HG03558 (cell line): ENCODE results near the gene CHST13.

Experiments
- ATAC-seq: cut with Tn5 transposase; IDR thresholded peaks from one replicate; pipeline ENCODE4 v1.9.1; 2021; ENCODE audit warnings: moderate number of reproducible peaks; ENCODE audit not compliant: unreplicated experiment; ENCODE audit errors: extremely low read depth

The CHST13 gene

GRCh38 chr3:126503701-126504100 is 20.3 kb upstream of the CHST13 start:
- no peak for ATAC-seq

- no peak for ATAC-seq
Measured at GRCh38 chr3:126507886-126508285, 16.1 kb upstream of the CHST13 start.

DNA sequence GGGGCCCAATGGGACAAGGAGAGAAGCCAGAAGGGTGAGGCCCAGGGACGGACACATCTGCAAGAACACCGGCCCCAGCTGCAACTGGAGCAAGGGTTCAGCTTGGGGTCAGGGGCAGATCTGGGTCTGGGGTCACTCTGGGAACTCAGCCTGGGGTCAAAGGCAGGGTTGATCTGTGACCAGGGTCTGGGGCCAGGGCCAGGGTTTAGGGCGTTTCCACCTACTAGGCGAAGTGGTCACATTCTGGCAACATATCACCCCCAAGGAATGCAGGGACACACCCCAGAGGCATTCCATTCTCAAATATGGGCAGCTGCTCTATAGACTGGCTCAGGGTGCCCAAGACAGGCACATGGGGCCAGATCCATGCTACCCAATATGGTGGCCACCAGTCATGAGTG is 15.4 kb upstream of the CHST13 start:
- ATAC-seq: no peak

DNA sequence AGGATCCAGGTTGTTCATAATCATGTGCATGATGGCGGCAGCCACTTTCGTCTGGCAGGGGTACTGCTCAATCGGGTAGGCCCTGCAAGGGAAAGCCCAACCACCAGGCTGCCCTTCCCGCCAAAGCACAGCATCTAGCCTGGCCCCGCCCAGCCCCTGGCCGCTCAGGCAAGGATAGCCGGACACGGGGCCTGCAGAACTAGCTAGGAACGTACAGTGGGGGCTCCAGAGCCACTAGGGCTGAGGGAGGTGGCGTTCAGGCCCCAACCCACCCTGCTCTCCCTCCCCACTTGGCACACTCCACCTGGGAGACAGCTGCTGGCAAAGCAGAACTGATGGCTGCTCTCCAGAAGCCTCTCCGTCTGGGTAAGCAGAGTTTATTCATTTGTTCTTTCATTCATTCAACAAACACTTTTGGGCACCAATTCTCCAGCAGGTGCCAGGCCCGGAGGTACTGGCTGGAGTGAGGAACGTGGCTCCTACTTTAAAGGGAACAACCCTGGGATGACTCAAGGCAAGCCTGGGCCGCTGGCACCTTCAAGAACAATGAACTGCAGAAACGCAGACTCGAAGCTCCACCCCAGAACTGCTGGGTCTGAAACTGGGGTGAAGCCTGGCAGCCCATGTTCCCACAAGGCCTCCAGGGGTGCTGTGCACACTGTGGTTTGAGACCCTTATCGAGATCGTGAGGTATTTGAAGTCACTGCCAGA is 14.2 kb upstream of the CHST13 start:
- ATAC-seq: no peak

- ATAC-seq: no peak
Measured at GRCh38 chr3:126510308-126510910, 13.5 kb upstream of the CHST13 start.

DNA sequence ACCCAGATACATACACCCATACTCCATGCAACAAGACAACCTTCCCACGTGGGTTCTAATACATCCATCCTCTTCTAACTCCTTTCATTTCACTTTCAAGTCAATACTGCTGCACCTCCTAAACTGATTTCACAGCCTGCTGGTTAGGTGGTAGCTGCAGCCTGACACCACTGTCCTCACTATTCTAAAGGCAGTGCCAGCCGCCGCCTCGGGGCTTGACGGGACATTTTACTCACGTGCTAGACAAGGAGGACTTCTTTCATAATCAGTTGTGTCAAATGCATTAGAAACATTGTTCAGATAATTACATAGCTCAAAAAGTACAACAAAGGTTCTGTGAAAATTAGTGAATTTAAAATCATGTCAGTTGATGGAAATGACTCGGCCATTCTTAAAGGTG is 12.7 kb upstream of the CHST13 start:
- no peak for ATAC-seq

DNA sequence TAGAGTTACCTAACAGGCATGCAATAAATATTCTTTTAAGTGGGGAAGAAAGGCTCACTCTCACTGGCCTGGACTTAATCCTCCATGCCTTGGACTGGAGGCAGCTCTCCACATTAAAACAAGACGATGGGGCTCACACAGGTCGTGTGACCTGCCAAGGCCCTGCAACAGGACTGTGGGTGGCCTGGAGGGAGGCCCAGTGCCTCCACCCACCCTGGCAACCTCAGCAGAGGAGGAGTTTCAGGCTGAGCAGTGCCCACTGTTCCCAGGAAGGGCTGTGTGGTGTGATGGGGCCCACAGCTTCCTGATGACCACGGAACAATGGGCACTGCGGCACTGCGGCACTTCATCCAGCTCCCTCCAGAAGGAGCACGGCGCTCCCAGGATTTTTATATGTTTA is 11.9 kb upstream of the CHST13 start:
- no peak for ATAC-seq

DNA sequence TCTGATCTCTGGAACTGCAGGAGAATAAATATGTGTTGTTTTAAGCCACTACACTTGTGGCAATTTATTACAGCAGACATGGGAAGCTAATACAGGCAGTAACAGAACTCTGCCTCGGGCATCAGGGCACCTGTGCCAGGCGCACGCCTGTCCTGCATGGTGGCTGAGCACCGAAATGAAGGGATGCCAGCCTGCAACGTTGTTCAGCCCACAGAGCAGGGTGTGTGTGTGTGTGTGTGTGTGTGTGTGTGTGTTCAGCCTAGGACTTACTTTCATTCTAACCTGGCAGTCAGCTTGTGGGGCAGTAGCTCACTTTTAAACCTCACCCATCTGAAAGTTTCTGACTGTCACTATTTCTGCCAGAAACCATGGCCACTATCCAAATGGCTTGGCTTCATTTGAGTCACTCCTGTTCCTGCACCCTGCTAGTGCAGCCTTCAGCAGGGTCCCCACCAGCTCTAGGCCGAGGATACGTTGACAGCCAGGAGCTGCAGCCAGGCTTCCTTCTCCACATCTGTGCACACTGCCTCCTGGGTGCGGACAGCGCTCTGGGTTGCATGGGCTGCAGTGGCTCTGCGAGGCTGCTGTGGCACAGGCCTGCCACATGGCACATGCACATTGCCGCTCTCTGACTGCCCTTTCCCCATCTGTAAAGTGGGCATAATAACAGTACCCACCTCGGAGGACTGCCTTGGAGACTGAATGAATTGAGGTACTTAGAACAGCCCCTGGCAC is 10.9 kb upstream of the CHST13 start:
- ATAC-seq: no peak

- ATAC-seq: no peak
Measured at GRCh38 chr3:126514161-126514560, 9.8 kb upstream of the CHST13 start.

GRCh38 chr3:126515066-126515706 is 8.8 kb upstream of the CHST13 start:
- ATAC-seq: no peak

DNA sequence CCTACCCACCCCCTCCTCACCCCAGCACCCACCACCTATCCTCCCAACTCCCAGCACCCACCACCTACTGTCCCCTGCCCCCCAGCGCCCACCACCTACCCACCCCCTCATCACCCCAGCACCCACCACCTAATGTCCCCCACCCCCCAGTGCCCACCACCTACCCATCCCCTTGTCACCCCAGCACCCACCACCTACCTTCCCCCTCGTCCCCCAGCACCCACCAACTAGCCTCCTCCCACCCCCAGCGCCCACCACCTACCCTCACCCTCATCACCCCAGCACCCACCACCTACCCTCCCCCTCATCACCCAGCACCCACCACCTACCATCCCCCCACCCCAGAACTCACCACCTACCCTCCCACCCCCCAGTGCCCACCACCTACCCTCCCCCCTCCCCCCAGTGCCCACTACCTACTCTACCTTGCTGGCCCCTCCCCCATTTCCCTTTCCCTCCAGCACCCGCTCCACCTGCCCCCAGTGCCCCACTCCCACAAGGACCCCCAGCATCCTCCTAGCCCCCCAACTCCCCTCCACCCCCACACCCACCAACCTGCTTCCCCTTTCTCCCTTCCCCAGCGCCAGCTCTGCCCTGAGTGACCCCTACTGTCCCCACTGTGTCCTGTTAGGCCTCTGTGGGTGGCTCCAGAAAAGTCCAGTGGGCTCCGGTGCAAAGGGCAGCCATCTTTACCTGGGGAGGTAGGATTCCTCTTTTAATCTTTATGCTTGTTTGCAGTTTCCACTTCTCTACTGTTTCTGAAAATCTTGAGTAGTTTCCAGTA is 7.6 kb upstream of the CHST13 start:
- no peak for ATAC-seq

GRCh38 chr3:126516936-126517290 is 7.0 kb upstream of the CHST13 start:
- ATAC-seq: no peak

DNA sequence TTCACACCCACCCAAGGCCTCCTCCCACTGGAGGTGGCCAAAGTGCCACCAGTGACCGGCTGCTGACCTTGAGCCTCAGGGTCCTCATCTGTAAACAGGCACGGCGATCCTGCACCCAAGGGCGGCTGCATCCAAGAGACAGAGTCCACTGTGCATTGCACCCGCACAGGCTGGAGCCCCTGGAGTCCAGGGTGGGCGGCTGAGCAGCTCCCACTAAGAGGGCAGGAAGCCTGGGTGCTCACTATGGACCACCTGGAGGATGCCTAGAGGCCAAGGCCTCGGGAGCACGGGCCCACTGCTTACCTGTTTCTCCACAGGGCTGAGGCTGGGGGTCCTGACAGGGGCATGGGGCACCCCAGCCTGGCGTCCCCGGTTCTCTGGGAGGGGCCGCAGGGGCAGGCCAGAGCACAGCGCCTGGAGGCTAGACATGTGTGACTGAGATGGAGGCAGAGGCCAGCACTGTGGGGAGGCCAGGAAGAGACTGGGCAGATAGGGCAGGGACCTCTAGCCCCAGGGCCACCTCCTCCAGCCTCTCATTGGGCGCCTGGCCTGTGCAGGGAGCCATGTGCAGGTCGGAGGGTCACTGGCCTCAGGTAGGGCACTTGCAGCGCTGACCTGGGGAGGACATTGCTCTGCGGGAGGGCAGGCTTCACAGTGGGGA is 6.5 kb upstream of the CHST13 start, which contains the start of gene UROC1:
TSS of gene UROC1 (minus strand) at position 483 of the 661 bp plus-strand sequence. CDS start at position 429, 54 bp downstream.
- ATAC-seq: no peak

DNA sequence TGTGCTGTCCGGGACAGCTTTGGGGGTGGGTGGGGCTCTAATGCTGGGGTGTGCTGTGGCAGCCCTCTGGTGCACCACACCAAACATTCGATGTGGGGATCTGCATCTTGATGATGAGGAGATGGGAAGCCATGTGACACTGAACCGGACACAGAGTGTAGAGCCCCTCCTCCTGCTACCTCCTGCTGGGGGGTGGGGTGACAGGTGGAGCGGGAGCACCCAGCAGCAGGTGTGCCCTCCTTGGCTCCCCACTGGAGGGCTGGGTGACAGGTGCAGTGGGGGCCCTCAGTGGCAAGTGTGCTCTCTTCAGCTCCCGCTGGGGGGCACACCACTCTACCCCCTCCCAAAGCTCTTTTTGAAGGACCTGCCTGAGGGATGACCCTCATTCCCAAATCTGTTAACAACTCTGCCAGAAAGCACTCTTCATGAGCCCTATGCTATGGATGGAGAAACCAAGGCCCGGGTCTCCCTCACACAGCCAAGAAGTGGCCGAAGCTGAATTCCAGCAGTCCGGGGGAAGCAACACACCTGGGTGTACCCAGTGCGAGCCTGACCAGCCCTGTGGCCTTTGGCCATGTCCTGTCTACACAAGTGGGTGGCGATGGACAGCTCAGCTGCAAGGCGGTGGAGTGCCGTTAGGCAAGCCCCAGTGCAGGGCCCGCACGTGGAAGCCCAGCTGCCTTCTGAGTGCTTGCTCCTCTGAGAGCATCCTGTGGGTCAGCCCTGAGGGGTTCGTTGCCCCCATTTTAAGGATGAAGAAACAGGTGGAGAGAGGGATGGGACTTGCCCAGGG is 5.8 kb upstream of the CHST13 start:
- ATAC-seq: no peak

- no peak for ATAC-seq
Measured at GRCh38 chr3:126518779-126519177, 5.2 kb upstream of the CHST13 start.

DNA sequence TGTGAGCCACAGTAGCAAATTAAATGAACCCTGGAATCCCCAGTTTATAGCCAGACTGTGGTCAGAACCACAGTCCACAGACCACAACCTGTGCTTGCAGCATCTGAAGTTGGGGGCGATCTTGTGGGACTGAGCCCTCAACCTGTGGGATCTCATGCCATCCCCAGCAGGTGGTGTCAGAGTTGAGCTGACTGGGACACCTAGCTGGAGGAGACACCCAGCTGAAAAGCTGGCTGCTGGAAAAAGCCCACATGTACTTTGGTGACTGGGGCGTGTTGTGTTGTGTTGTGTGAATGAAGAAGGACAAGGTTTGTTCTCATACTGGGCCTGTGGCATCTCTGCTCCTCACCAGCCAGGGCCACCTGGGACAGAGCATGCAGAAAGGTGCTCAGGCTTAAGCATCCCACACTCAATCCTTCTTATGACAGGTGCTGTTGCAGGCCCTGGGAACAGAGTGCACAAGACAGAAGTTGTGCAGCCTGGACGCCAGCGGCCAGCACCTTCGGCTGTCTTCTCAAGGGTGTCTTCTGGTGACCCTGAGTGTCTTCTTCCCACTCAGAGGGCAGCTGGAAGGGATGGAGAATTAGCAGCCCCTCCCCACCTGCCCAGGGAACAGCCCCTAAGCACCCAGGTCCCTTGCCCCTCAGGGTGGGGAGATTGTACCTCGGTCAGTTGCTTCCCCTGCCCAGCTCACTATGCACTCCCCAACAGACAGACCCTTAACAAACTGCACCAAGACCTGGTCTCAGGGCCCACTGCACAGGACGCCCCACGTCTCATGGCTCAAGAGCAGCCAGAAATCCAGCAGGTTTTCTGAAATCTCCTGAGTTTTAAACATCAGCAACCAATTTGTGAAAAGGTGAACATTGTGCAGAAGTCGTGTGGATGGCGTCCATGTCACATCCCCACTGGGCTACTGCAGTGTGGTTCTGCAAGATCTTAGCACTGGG is 4.2 kb upstream of the CHST13 start:
- ATAC-seq: no peak

- no peak for ATAC-seq
Measured at GRCh38 chr3:126521122-126521891, 2.6 kb upstream of the CHST13 start.
